WTC11 (cell line): ENCODE data around the gene FBP1. TPM values are rescaled to one million over a fixed set of nuclear protein-coding genes. Genes with fewer than 3 reads are reported as not detected.

ENCODE experiments used
- ATAC-seq: fragments of 200-7000 bp; cut with Tn5 transposase; 2 replicates; pipeline ENCODE4 v1.10.0; 2021; ENCODE audit warnings: mild to moderate bottlenecking, moderate library complexity
- CTCF ChIA-PET: fragments of 300-600 bp; sonication (Branson Sonifier 250); formaldehyde crosslinking; loops from one replicate; lab custom pipeline; 2021; ENCODE audit warnings: antibody characterized with exemption; lab: Charles Lee
- POLR2A ChIA-PET: fragments of 350-600 bp; sonication (Branson Sonifier 250); formaldehyde crosslinking; loops from one replicate; lab custom pipeline; 2021; ENCODE audit warnings: antibody characterized with exemption; lab: Charles Lee
- DNase-seq: peaks from one replicate; pipeline ENCODE4 v3.0.0; 2021; ENCODE audit warnings: low spot score
- H3K27ac Mint-ChIP-seq: 2 replicates; pipeline ENCODE4 v1.8.0; 2021; ENCODE audit warnings: mixed read lengths
- H3K27me3 Mint-ChIP-seq: 2 replicates; pipeline ENCODE4 v1.8.0; 2021; ENCODE audit warnings: low read depth, mild to moderate bottlenecking, moderate library complexity, mixed read lengths
- H3K36me3 Mint-ChIP-seq: 2 replicates; pipeline ENCODE4 v1.8.0; 2021; ENCODE audit warnings: mixed read lengths
- H3K4me1 Mint-ChIP-seq: 2 replicates; pipeline ENCODE4 v1.8.0; 2022; ENCODE audit warnings: mixed read lengths
- H3K4me3 Mint-ChIP-seq: 2 replicates; pipeline ENCODE4 v1.8.0; 2021; ENCODE audit warnings: mild to moderate bottlenecking, moderate library complexity, mixed read lengths
- H3K9me3 Mint-ChIP-seq: 2 replicates; pipeline ENCODE4 v1.8.0; 2021; ENCODE audit warnings: mixed read lengths
- AFF4 ChIP-seq: sonication (generic); formaldehyde crosslinking; IDR thresholded peaks from 2 replicates; pipeline ENCODE4 v1.8.1; 2023; ENCODE audit warnings: mild to moderate bottlenecking, missing genetic modification reagents, borderline replicate concordance
- AR ChIP-seq: fragments of 250-450 bp; sonication (Bioruptor Pico); IDR thresholded peaks from 2 replicates; pipeline ENCODE4 v1.9.0; 2021; ENCODE audit warnings: mild to moderate bottlenecking
- CTCF ChIP-seq: fragments of 200-600 bp; IDR thresholded peaks from 2 replicates; pipeline ENCODE4 v1.8.0; 2022; ENCODE audit warnings: antibody characterized with exemption
- ETV6 ChIP-seq: sonication (generic); formaldehyde crosslinking; IDR thresholded peaks from 2 replicates; pipeline ENCODE4 v1.8.1; 2022; ENCODE audit warnings: mild to moderate bottlenecking, missing genetic modification reagents
- FOXJ3 ChIP-seq: sonication (generic); formaldehyde crosslinking; IDR thresholded peaks from 2 replicates; pipeline ENCODE4 v1.9.0; 2021; ENCODE audit warnings: missing genetic modification reagents, mild to moderate bottlenecking, borderline replicate concordance
- FOXK1 ChIP-seq: sonication (generic); formaldehyde crosslinking; IDR thresholded peaks from 2 replicates; pipeline ENCODE4 v1.8.0; 2022; ENCODE audit warnings: mild to moderate bottlenecking, moderate library complexity, missing genetic modification reagents
- FOXP1 ChIP-seq: sonication (generic); formaldehyde crosslinking; IDR thresholded peaks from 2 replicates; pipeline ENCODE4 v1.8.0; 2022; ENCODE audit warnings: missing genetic modification reagents, mild to moderate bottlenecking, moderate library complexity, borderline replicate concordance
- FOXP4 ChIP-seq: sonication (generic); formaldehyde crosslinking; IDR thresholded peaks from 2 replicates; pipeline ENCODE4 v1.8.0; 2022; ENCODE audit warnings: mild to moderate bottlenecking, missing genetic modification reagents
- GRHL2 ChIP-seq: fragments of 250-450 bp; sonication (Bioruptor Pico); IDR thresholded peaks from 2 replicates; pipeline ENCODE4 v1.8.0; 2022; ENCODE audit warnings: mild to moderate bottlenecking, moderate library complexity; ENCODE audit not compliant: insufficient replicate concordance, severe bottlenecking
- KAT7 ChIP-seq: sonication (generic); formaldehyde crosslinking; IDR thresholded peaks from 2 replicates; pipeline ENCODE4 v1.8.1; 2023; ENCODE audit warnings: missing genetic modification reagents, mild to moderate bottlenecking, borderline replicate concordance
- MAX ChIP-seq: sonication (generic); formaldehyde crosslinking; IDR thresholded peaks from 2 replicates; pipeline ENCODE4 v1.8.0; 2022; ENCODE audit warnings: mild to moderate bottlenecking, missing genetic modification reagents
- NFYB ChIP-seq: sonication (generic); formaldehyde crosslinking; conservative IDR thresholded peaks from 2 replicates; pipeline ENCODE4 v1.8.0; 2022; ENCODE audit warnings: low read depth, missing genetic modification reagents
- OVOL2 ChIP-seq: fragments of 250-450 bp; sonication (Bioruptor Pico); IDR thresholded peaks from 2 replicates; pipeline ENCODE4 v1.9.0; 2021; ENCODE audit warnings: mild to moderate bottlenecking, borderline replicate concordance
- SMAD4 ChIP-seq: sonication (generic); formaldehyde crosslinking; IDR thresholded peaks from 2 replicates; pipeline ENCODE4 v1.8.0; 2022; ENCODE audit warnings: mild to moderate bottlenecking, missing genetic modification reagents
- SOX15 ChIP-seq: fragments of 250-450 bp; sonication (Bioruptor Pico); IDR thresholded peaks from 2 replicates; pipeline ENCODE4 v1.9.0; 2021; ENCODE audit warnings: mild to moderate bottlenecking
- ZNF219 ChIP-seq: sonication (generic); formaldehyde crosslinking; IDR thresholded peaks from 2 replicates; pipeline ENCODE4 v1.8.0; 2023; ENCODE audit warnings: missing genetic modification reagents, mild to moderate bottlenecking, borderline replicate concordance
- ZNF232 ChIP-seq: sonication (generic); formaldehyde crosslinking; IDR thresholded peaks from 2 replicates; pipeline ENCODE4 v1.8.0; 2022; ENCODE audit warnings: mild to moderate bottlenecking, missing genetic modification reagents
- ZNF317 ChIP-seq: sonication (generic); formaldehyde crosslinking; IDR thresholded peaks from 2 replicates; pipeline ENCODE4 v1.8.1; 2023; ENCODE audit warnings: low read depth, mild to moderate bottlenecking, moderate library complexity, missing genetic modification reagents, borderline replicate concordance
- ZNF425 ChIP-seq: fragments of 250-450 bp; sonication (Bioruptor Pico); conservative IDR thresholded peaks from 2 replicates; pipeline ENCODE4 v1.9.0; 2021; ENCODE audit warnings: mild to moderate bottlenecking
- ZNF671 ChIP-seq: fragments of 250-450 bp; sonication (Bioruptor Pico); IDR thresholded peaks from 2 replicates; pipeline ENCODE4 v1.8.0; 2021; ENCODE audit warnings: mild to moderate bottlenecking
- total RNA-seq: library from RNA; stranded (reverse); gene quantifications from 3 replicates; pipeline ENCODE4 v1.2.3, GENCODE V29; 2021

The FBP1 gene
- total RNA-seq, 1 experiment from 2014 or later = 6.4 TPM

GRCh38 chr9:94606646-94607422, 32.5 kb downstream of the FBP1 start:
- ChIA-PET POLR2A (no interaction called here), CTCF (interaction anchor here (1.1 to 2.2 kb wide), 2 partner anchors 16 to 52 kb away, joined by 5 to 8 read pairs; partner anchors contain the start of gene PCAT7)
- TF ChIP-seq AFF4 (CRISPR knock-in tag) (no peak), OVOL2 (CRISPR knock-in tag) (no peak), ZNF671 (no peak), GRHL2 (CRISPR knock-in tag) (no peak), ZNF219 (no peak), FOXJ3 (CRISPR knock-in tag) (no peak), ZNF317 (CRISPR knock-in tag) (no peak), FOXP4 (CRISPR knock-in tag) (no peak), KAT7 (no peak), FOXP1 (CRISPR knock-in tag) (no peak), FOXK1 (CRISPR knock-in tag) (no peak), ZNF425 (CRISPR knock-in tag) (no peak), SMAD4 (CRISPR knock-in tag) (no peak), NFYB (no peak)
- ATAC-seq (no peak), DNase-seq (no peak)
- Mint-ChIP-seq H3K27me3 (no peaks in the 10 kb centered on the region), H3K9me3 (no peaks in the 10 kb centered on the region), H3K4me1 (peaks cover 25% of the 10 kb centered on the region), H3K4me3 (no peak overlapping the region), H3K36me3 (no peaks in the 10 kb centered on the region), H3K27ac (no peak overlapping the region)

GRCh38 chr9:94603259-94604160, 35.8 kb downstream of the FBP1 start:
- peaks cover 23% of the 10 kb centered on the region for H3K4me1 Mint-ChIP-seq
- H3K36me3 Mint-ChIP-seq = no peaks in the 10 kb centered on the region
- POLR2A ChIA-PET = no interaction called here
- peak; percentile 93 for DNase-seq
- H3K27me3 Mint-ChIP-seq = no peaks in the 10 kb centered on the region
- peak; percentile 94 for ATAC-seq
- H3K27ac Mint-ChIP-seq = peak overlapping the region; percentile 19; the same call in 1 of the 2 replicates
- H3K9me3 Mint-ChIP-seq = no peaks in the 10 kb centered on the region
- CTCF ChIA-PET = interaction anchor here (0.6 to 2.3 kb wide), 6 partner anchors 9 to 625 kb away, joined by 3 to 20 read pairs (median 5); partner anchors contain the start of gene PCAT7
- H3K4me3 Mint-ChIP-seq = no peak overlapping the region
- peak; percentile 64; the same call in 1 of the 2 replicates for TF ChIP-seq CTCF
- TF ChIP-seq AR (CRISPR knock-in tag) = no peak
- TF ChIP-seq SOX15 (CRISPR knock-in tag) = no peak
- 0 out of 2 replicates have a peak, but pooled peaks have one; percentile 23 for TF ChIP-seq MAX (CRISPR knock-in tag)
- 0 out of 2 replicates have a peak, but pooled peaks have one; percentile 67 for TF ChIP-seq ZNF232 (CRISPR knock-in tag)
- TF ChIP-seq ETV6 = 0 out of 2 replicates have a peak, but pooled peaks have one; percentile 22
